SW 1271 (cell line): Measurements from ENCODE around the gene ILKAP.

Experiments used
- DNase-seq, 2 experiments: peaks; one replicate each; lab custom pipeline; 2025; lab: John Stamatoyannopoulos, UW

The ILKAP gene

GRCh38 chr2:238137885-238138284 is 65.6 kb downstream of the ILKAP start:
- DNase-seq = no peak

- DNase-seq = no peak
Observed at GRCh38 chr2:238136820-238137537, 66.5 kb downstream of the ILKAP start.

GRCh38 chr2:238135601-238136150 is 67.8 kb downstream of the ILKAP start:
- DNase-seq = no peak

GRCh38 chr2:238134393-238134785 is 69.1 kb downstream of the ILKAP start:
- no peak for DNase-seq

GRCh38 chr2:238133499-238134392 is 69.7 kb downstream of the ILKAP start:
- no peak for DNase-seq

- DNase-seq = no peak
Observed at GRCh38 chr2:238132463-238133450, 70.7 kb downstream of the ILKAP start.

GRCh38 chr2:238131761-238132462 is 71.6 kb downstream of the ILKAP start:
- no peak for DNase-seq

- no peak for DNase-seq
Observed at GRCh38 chr2:238130696-238131628, 72.5 kb downstream of the ILKAP start.

GRCh38 chr2:238130111-238130695 is 73.3 kb downstream of the ILKAP start:
- DNase-seq = no peak

GRCh38 chr2:238129166-238130010 is 74.1 kb downstream of the ILKAP start:
- DNase-seq = no peak

GRCh38 chr2:238128534-238129001 is 74.9 kb downstream of the ILKAP start:
- DNase-seq = no peak

- DNase-seq = no peak
Observed at GRCh38 chr2:238128061-238128440, 75.4 kb downstream of the ILKAP start.

- DNase-seq = no peak
Observed at GRCh38 chr2:238127165-238128060, 76.1 kb downstream of the ILKAP start.

- no peak for DNase-seq
Observed at GRCh38 chr2:238126775-238127164, 76.7 kb downstream of the ILKAP start.

GRCh38 chr2:238126338-238126737 is 77.2 kb downstream of the ILKAP start:
- DNase-seq = no peak

- no peak for DNase-seq
Observed at GRCh38 chr2:238125127-238125885, 78.2 kb downstream of the ILKAP start.
